Measurements from ENCODE around the gene INSC.

GRCh38 chr11:15223318-15223717 is 108.6 kb downstream of the INSC start:
- TF ChIP-seq CTCF (conservative IDR thresholded peaks at IDR 0.05) (no peak), EZH2 (IDR thresholded peaks at IDR 0.05; ENCODE audit: low read depth) (no peak)
